ENCODE results near the gene CELF1.

GRCh38 chr11:47445840-47446239, 107.1 kb downstream of the CELF1 start:
- TF ChIP-seq CTCF (IDR thresholded peaks at IDR 0.05) (no peak), EZH2 (IDR thresholded peaks at IDR 0.05; ENCODE audit: borderline replicate concordance, insufficient read depth, low read depth, low read length, poor library complexity, severe bottlenecking) (no peak)
